Neuronal stem cell (in vitro differentiated cells): ENCODE measurements around the gene CIC.
A peak's percentile ranks its signal among the peaks of the same experiment; 100 is the strongest.

Experiments
- DNase-seq: peaks from one replicate; pipeline ENCODE4 v3.0.0-alpha.2; 2013; ENCODE audit warnings: low spot score
- H2AFZ ChIP-seq: one replicate; pipeline ENCODE4 v1.6.1; 2013; ENCODE audit warnings: mild to moderate bottlenecking, low read length, inconsistent platforms
- H2AK5ac ChIP-seq: 2 replicates; pipeline ENCODE4 v1.6.1; 2013; ENCODE audit warnings: low read depth, mild to moderate bottlenecking, inconsistent platforms, low read length, moderate library complexity, mixed read lengths
- H2BK120ac ChIP-seq: 2 replicates; pipeline ENCODE4 v1.6.1; 2013; ENCODE audit warnings: low read depth, mild to moderate bottlenecking, inconsistent platforms, low read length, moderate library complexity, mixed read lengths
- H2BK12ac ChIP-seq: one replicate; pipeline ENCODE4 v1.6.1; 2013; ENCODE audit warnings: low read length, inconsistent platforms
- H2BK15ac ChIP-seq: 2 replicates; pipeline ENCODE4 v1.6.1; 2013; ENCODE audit warnings: mild to moderate bottlenecking, low read length, inconsistent platforms, mixed read lengths
- H2BK5ac ChIP-seq: one replicate; pipeline ENCODE4 v1.6.1; 2013; ENCODE audit warnings: inconsistent platforms, mild to moderate bottlenecking, low read length, moderate library complexity
- H3K14ac ChIP-seq: one replicate; pipeline ENCODE4 v1.6.1; 2013; ENCODE audit warnings: low read length, inconsistent platforms
- H3K18ac ChIP-seq: 2 replicates; pipeline ENCODE4 v1.6.1; 2013; ENCODE audit warnings: low read length, inconsistent platforms
- H3K23ac ChIP-seq: 2 replicates; pipeline ENCODE4 v1.6.1; 2013; ENCODE audit warnings: low read depth, mild to moderate bottlenecking, mixed read lengths, low read length, inconsistent platforms; ENCODE audit not compliant: poor library complexity
- H3K27ac ChIP-seq: replicated peaks from 3 replicates; pipeline ENCODE4 v1.5.1; 2013; ENCODE audit warnings: low read length, inconsistent platforms
- H3K27me3 ChIP-seq, 3 experiments: 2 replicates each; pipeline ENCODE4 v1.6.1; 2013; ENCODE audit warnings: low read length in 3 of 3, mild to moderate bottlenecking in 2 of 3, inconsistent platforms in 1 of 3, low read depth in 1 of 3, mixed read lengths in 1 of 3, moderate library complexity in 1 of 3; ENCODE audit not compliant: control insufficient read depth in 3 of 3, insufficient read depth in 3 of 3
- H3K36me3 ChIP-seq, 2 donors: replicated peaks in 1 of 2; 2 replicates each; pipeline ENCODE4 v1.6.1; 2013; ENCODE audit warnings: low read length in 2 of 2; ENCODE audit not compliant: control insufficient read depth in 2 of 2, insufficient read depth in 2 of 2
- H3K4ac ChIP-seq: 2 replicates; pipeline ENCODE4 v1.6.1; 2013; ENCODE audit warnings: inconsistent platforms, mild to moderate bottlenecking, low read length, moderate library complexity
- H3K4me1 ChIP-seq, 2 donors: 1 replicate in 1 of 2; 2 replicates in 1 of 2; pipeline ENCODE4 v1.6.1; 2013; ENCODE audit warnings: low read length in 2 of 2, low read depth in 1 of 2; ENCODE audit not compliant: control insufficient read depth in 2 of 2, insufficient read depth in 1 of 2
- H3K4me2 ChIP-seq: one replicate; pipeline ENCODE4 v1.6.1; 2013; ENCODE audit warnings: mild to moderate bottlenecking, low read length, inconsistent platforms; ENCODE audit not compliant: insufficient read depth, poor library complexity, severe bottlenecking
- H3K4me3 ChIP-seq, 2 donors: 2 replicates each; pipeline ENCODE4 v1.5.1; 2013; ENCODE audit warnings: low read length in 2 of 2, mild to moderate bottlenecking in 2 of 2, inconsistent platforms in 1 of 2, moderate library complexity in 1 of 2
- H3K79me1 ChIP-seq: one replicate; pipeline ENCODE4 v1.6.1; 2013; ENCODE audit warnings: low read depth, mild to moderate bottlenecking, inconsistent platforms, low read length, moderate library complexity
- H3K9ac ChIP-seq: one replicate; pipeline ENCODE4 v1.6.1; 2013; ENCODE audit warnings: mild to moderate bottlenecking, low read depth, low read length, inconsistent platforms; ENCODE audit not compliant: poor library complexity
- H3K9me3 ChIP-seq, 2 donors: replicated peaks in 1 of 2; 2 replicates each; pipeline versions ENCODE3 to v1.6.1; 2013; ENCODE audit warnings: low read length in 2 of 2, mild to moderate bottlenecking in 2 of 2, inconsistent platforms in 1 of 2, low read depth in 1 of 2, mixed read lengths in 1 of 2, moderate library complexity in 1 of 2; ENCODE audit not compliant: control insufficient read depth in 2 of 2, insufficient read depth in 1 of 2
- H4K8ac ChIP-seq: one replicate; pipeline ENCODE4 v1.6.1; 2013; ENCODE audit warnings: low read depth, mild to moderate bottlenecking, inconsistent platforms, low read length, moderate library complexity
- H4K91ac ChIP-seq: one replicate; pipeline ENCODE4 v1.6.1; 2013; ENCODE audit warnings: low read length, low read depth, mild to moderate bottlenecking, inconsistent platforms; ENCODE audit not compliant: poor library complexity
- WGBS, 2 donors: extraction: QIAGEN DNeasy Blood & Tissue Kit; methylation state at CpG; one replicate each; pipeline ENCODE4 v1.1.7; 2013; ENCODE audit warnings: missing lambda C conversion rate in 2 of 2, mixed read lengths in 1 of 2; ENCODE audit not compliant: insufficient read length in 2 of 2, insufficient replicate concordance in 1 of 2; ENCODE audit errors: extremely low coverage in 2 of 2; 5-methylcytosine and 5-hydroxymethylcytosine counted together

Gene CIC

DNA sequence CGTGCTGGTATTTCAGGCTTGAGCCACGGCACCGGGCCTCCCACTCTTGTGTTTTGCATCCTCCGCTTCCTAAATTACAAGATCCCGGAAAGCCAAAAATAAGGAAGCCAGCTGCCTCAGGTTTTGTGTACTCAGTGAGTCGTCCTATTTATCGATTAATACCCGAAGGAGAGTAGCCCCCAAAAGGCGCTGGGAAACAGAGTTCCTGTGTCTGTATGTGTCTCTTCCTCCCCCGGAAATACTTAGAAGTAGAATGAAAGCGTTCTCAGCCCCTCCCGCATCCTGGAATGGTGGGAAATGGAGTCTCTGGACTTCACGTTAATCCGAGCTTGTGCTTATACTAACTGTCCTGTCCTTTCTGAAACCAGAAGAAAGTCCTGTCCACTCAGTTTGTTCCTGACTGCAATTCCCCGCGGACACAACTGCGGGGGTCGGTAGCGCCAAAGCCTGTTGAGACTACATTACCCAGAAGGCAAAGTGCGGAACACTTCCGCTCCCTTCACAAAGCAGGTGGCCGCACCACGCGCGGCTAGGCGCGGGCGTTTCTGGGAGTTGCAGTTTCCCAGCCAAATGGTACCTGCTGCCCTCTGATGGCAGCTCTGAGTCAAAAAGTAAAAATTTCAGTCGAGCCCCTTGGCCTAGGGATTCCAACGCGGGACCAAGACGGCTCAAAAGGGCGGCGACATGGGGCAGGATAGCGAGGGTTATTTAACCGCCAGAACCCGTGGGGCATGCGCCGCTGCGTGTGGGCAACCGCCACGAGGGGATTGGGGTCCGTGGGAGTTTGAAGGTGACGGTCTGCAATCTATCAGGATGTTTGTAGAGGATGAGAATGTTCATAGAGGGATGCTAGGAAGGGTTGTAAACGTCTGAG, 24.5 kb upstream of the CIC start:
- H4K91ac ChIP-seq, result no peak overlapping the region
- peaks cover 17% of the 10 kb centered on the region for H3K79me1 ChIP-seq
- H4K8ac ChIP-seq, result no peak overlapping the region
- peak overlapping the region; percentile 66 for H2AK5ac ChIP-seq
- H3K4ac ChIP-seq, result no peak overlapping the region
- H2BK15ac ChIP-seq, result no peak overlapping the region
- peak; percentile 92 for DNase-seq
- peak overlapping the region; percentile 81 for H3K4me2 ChIP-seq
- peak overlapping the region; percentile 52 to 69 for H3K4me3 ChIP-seq
- H2BK12ac ChIP-seq, result no peak overlapping the region
- no peak overlapping the region for H2BK120ac ChIP-seq
- no peaks in the 10 kb centered on the region for H3K27me3 ChIP-seq
- H2AFZ ChIP-seq, result peak overlapping the region; percentile 71
- no peak overlapping the region for H2BK5ac ChIP-seq
- H3K36me3 ChIP-seq, result peaks cover 18 to 36% of the 10 kb centered on the region in 2 donors
- H3K18ac ChIP-seq, result peak overlapping the region; percentile 31
- H3K9me3 ChIP-seq, result no peaks in the 10 kb centered on the region
- peak overlapping the region; percentile 74 for H3K27ac ChIP-seq
- no CpG with 5 or more reads among the region's 45 CpGs for WGBS, 2 donors
- peak overlapping the region; percentile 11 for H3K23ac ChIP-seq
- no peak overlapping the region for H3K9ac ChIP-seq
- H3K4me1 ChIP-seq, result peaks cover 0 to 8% of the 10 kb centered on the region in 2 donors
- no peak overlapping the region for H3K14ac ChIP-seq

DNA sequence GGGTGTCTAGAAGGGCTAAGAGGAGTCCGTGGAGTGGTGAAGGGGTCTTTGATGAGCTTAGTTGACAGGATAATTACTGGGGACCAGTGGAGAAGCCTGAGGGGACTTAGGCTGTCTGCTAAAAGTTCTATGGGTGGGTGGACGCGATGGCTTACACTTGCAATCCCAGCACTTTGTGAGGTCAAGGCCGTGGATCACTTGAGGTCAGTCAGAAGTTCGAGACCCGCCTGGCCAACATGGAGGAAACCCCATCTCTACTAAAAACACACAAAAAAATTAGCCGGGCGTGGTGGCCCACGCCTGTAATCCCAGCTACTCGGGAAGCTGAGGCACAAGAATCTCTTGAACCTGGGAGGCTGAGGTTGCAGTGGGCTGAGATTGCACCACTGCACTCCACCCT, 23.8 kb upstream of the CIC start:
- H3K79me1 ChIP-seq, result peaks cover 20% of the 10 kb centered on the region
- no CpG with 5 or more reads among the region's 10 CpGs for WGBS, 2 donors
- no peak overlapping the region for H2BK15ac ChIP-seq

DNA sequence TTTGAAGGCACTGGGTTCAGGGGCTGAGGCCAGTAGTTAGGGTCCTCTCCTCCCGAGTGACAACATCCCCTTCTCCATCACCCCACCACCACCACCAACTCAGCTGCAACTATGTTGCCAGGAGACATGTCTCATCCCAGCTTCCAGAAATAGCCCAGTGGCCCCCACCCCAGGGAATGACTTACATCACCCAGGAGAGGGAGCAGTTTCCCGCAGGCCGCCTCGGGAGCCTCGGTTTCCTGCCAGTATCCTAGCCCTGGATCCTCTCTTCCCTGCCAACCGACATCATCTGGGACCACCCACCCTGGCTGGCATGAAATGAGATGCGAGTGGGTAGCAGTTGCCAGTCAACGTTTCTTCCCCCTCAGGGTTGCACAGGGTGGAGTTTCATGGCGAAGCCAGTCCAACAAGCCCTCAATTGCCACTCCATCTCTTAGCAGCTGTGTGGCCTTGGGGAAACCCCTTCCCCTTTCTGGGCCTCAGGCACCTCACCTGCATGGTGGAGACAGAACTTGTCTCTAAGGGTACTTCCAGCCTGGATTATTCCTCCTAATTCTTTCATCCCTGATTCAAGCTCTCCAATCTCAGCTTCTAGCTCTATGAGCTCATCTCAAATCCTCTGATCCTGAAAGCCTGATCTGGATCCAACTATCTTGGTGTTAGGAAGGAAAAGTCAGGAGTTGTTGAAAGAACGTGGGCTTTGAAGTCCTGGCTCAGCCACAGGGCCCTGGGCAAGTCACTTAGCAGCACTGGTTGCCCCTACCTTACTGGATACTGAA, 22.7 kb upstream of the CIC start:
- H2AFZ ChIP-seq, result no peak overlapping the region
- no peak overlapping the region for H3K4ac ChIP-seq
- H3K9ac ChIP-seq, result no peak overlapping the region
- no peak overlapping the region for H3K23ac ChIP-seq
- H3K14ac ChIP-seq, result no peak overlapping the region
- no peaks in the 10 kb centered on the region for H3K9me3 ChIP-seq
- H3K18ac ChIP-seq, result peak overlapping the region; percentile 9
- no peak overlapping the region for H3K27ac ChIP-seq
- H2BK12ac ChIP-seq, result no peak overlapping the region
- no peak overlapping the region for H4K91ac ChIP-seq
- H3K79me1 ChIP-seq, result peaks cover 27% of the 10 kb centered on the region
- no peak overlapping the region for H2BK15ac ChIP-seq
- peaks cover 0 to 10% of the 10 kb centered on the region in 2 donors for H3K4me1 ChIP-seq
- no peak overlapping the region for H2AK5ac ChIP-seq
- H3K4me2 ChIP-seq, result no peak overlapping the region
- peaks cover 23 to 36% of the 10 kb centered on the region in 2 donors for H3K36me3 ChIP-seq
- no peak overlapping the region for H2BK5ac ChIP-seq
- no peak overlapping the region for H4K8ac ChIP-seq
- no peaks in the 10 kb centered on the region for H3K27me3 ChIP-seq
- WGBS, 2 donors, result no CpG with 5 or more reads among the region's 10 CpGs
- no peak for DNase-seq
- no peak overlapping the region for H3K4me3 ChIP-seq
- no peak overlapping the region for H2BK120ac ChIP-seq

More for the DNA sequence above, 23.8 kb upstream of the CIC start:
- H2BK120ac ChIP-seq, result no peak overlapping the region
- no peak overlapping the region for H2BK12ac ChIP-seq
- H3K14ac ChIP-seq, result no peak overlapping the region
- H3K4ac ChIP-seq, result no peak overlapping the region
- H4K91ac ChIP-seq, result no peak overlapping the region
- H3K23ac ChIP-seq, result no peak overlapping the region
- H3K27ac ChIP-seq, result no peak overlapping the region
- H4K8ac ChIP-seq, result no peak overlapping the region
- H3K36me3 ChIP-seq, result peaks cover 19 to 36% of the 10 kb centered on the region in 2 donors
- H3K27me3 ChIP-seq, result no peaks in the 10 kb centered on the region
- no peak overlapping the region for H3K9ac ChIP-seq
- H2BK5ac ChIP-seq, result no peak overlapping the region
- peaks cover 0 to 8% of the 10 kb centered on the region in 2 donors for H3K4me1 ChIP-seq
- no peak overlapping the region for H2AK5ac ChIP-seq
- DNase-seq, result no peak
- H3K4me2 ChIP-seq, result no peak overlapping the region
- H3K4me3 ChIP-seq, result no peak overlapping the region
- no peaks in the 10 kb centered on the region for H3K9me3 ChIP-seq
- H3K18ac ChIP-seq, result no peak overlapping the region
- peak overlapping the region; percentile 71 for H2AFZ ChIP-seq
